ENCODE measurements around the gene TBXAS1. TPM values are rescaled to one million over a fixed set of nuclear protein-coding genes. Genes with fewer than 3 reads are reported as not detected.

TBXAS1 gene
- polyA plus RNA-seq, 1 experiment = 53.2 TPM

DNA sequence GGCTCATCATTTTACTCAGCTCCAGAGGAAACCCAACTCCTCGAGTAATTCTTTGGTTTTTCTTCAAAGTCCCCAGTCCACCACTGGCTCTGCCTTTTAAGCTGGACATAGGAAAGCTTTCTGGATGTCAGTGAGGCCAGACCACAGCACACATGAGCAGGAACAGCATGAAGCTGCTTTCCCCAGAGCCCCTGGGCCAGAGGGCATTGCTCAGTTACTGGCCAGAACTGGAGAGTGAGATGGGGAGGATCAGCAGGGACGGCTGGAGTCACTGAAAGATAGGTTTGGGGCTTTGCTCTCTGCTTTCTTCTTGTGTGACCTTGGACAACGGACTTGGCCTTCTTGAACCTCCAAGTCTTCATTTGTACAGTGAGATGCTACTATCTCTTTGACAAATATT, 190.5 kb downstream of the TBXAS1 start:
- no peak for DNase-seq (ENCODE audit: low read depth, low spot score)
- H3K27ac ChIP-seq (ENCODE audit: low read depth, low read length) = no peak overlapping the region
- CTCF ChIA-PET = interaction anchor here (1.4 kb wide), 1 partner anchor 307 kb away, joined by 4 read pairs; no protein-coding TSS in a partner anchor
- POLR2A ChIA-PET = no interaction called here
- TF ChIP-seq, protein P1, sequence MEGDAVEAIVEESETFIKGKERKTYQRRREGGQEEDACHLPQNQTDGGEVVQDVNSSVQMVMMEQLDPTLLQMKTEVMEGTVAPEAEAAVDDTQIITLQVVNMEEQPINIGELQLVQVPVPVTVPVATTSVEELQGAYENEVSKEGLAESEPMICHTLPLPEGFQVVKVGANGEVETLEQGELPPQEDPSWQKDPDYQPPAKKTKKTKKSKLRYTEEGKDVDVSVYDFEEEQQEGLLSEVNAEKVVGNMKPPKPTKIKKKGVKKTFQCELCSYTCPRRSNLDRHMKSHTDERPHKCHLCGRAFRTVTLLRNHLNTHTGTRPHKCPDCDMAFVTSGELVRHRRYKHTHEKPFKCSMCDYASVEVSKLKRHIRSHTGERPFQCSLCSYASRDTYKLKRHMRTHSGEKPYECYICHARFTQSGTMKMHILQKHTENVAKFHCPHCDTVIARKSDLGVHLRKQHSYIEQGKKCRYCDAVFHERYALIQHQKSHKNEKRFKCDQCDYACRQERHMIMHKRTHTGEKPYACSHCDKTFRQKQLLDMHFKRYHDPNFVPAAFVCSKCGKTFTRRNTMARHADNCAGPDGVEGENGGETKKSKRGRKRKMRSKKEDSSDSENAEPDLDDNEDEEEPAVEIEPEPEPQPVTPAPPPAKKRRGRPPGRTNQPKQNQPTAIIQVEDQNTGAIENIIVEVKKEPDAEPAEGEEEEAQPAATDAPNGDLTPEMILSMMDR (IDR thresholded peaks at IDR 0.05; ENCODE audit: low read depth, low read length) = no peak
- H3K4me3 ChIP-seq (ENCODE audit: low read depth, low read length) = no peak overlapping the region
- H3K9me3 ChIP-seq (ENCODE audit: control insufficient read depth, insufficient read depth, low read length) = no peaks in the 10 kb centered on the region; the same call in 1 of the 2 replicates
- no peaks in the 10 kb centered on the region for H3K27me3 ChIP-seq (ENCODE audit: control insufficient read depth, insufficient read depth, low read length)

DNA sequence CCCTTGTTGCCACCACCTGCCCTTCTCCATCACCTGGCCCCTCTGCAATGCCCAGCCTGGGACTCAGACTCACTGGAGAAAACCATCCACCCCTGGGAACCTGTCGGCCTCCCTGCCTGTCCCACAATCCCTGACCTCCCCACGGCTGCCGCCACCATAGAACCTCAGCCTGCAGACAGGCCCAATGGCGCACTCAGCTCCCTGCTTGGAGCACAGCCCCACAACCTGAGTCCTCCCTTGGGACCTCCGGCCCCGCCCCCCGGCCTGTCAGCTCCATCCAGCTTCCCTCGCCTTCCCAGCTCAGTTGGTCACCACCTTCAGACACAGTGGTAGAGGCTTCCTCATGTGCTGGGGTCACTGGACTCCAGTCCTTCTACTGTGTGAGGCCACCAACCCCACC, 192.5 kb downstream of the TBXAS1 start:
- CTCF ChIA-PET = no interaction called here
- Histone ChIP-seq H3K27me3 (ENCODE audit: control insufficient read depth, insufficient read depth, low read length) (no peaks in the 10 kb centered on the region), H3K4me3 (ENCODE audit: low read depth, low read length) (no peak overlapping the region), H3K9me3 (ENCODE audit: control insufficient read depth, insufficient read depth, low read length) (no peaks in the 10 kb centered on the region; the same call in 1 of the 2 replicates), H3K27ac (ENCODE audit: low read depth, low read length) (no peak overlapping the region)
- TF ChIP-seq, protein P1 (IDR thresholded peaks at IDR 0.05; ENCODE audit: low read depth, low read length) = no peak
- DNase-seq (ENCODE audit: low read depth, low spot score) = no peak
- POLR2A ChIA-PET = no interaction called here

DNA sequence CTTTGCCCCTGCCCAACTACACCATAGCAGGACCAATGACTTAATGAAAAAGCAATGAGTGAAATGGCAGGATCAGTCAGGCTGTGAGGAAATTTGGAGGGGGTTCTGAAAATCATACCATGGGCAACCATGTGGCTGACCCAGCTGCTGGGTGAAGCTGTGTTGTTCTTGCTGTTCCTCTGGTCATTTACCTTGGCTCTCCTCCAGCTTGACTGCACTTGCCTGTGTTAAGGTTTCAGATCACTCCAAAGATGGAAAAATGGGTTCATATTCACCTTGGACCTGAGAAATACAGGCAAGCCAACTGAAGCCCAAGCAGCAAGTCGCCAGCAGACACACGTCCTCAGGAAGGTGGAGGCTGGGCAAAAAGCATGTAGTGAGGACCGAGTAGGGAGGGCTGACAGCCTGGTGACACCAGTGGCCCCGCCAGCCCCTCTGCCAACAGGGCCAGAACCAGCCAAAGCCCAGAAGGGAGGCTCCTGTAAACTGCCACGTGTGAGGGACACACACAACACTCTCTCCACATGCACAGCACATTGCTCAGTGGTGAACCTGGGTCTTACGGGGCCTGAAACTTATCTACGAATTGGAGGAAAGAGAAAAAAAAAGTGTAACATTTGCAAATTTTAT, 193.6 kb downstream of the TBXAS1 start:
- TF ChIP-seq, protein P1 (IDR thresholded peaks at IDR 0.05; ENCODE audit: low read depth, low read length) = no peak
- Histone ChIP-seq H3K27ac (ENCODE audit: low read depth, low read length) (no peak overlapping the region), H3K9me3 (ENCODE audit: control insufficient read depth, insufficient read depth, low read length) (no peaks in the 10 kb centered on the region), H3K27me3 (ENCODE audit: control insufficient read depth, insufficient read depth, low read length) (no peaks in the 10 kb centered on the region), H3K4me3 (ENCODE audit: low read depth, low read length) (no peak overlapping the region)
- ChIA-PET CTCF (interaction anchor here (1.7 kb wide), 1 partner anchor 9 kb away, joined by 5 read pairs; no protein-coding TSS in a partner anchor), POLR2A (no interaction called here)
- no peak for DNase-seq (ENCODE audit: low read depth, low spot score)

DNA sequence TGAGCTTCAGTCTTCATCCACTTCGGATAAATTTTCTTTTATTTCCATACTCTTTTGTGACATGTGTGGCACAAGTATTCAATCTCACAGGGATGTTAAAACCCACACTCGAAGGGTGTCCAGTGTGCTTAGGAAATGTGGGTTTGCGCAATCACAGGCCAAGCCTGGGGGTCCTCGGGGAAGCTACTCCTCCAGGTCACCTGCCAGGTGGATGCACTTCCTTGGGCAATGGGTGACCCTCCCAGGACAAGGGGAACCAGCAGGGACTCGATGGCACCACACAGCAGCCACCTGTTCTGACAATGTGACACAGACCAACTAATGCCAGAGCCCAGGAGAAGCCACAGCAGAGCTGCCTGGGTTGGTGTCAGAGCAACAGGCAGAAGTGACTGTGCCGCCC, 194.7 kb downstream of the TBXAS1 start:
- DNase-seq (ENCODE audit: low read depth, low spot score) = no peak
- Histone ChIP-seq H3K9me3 (ENCODE audit: control insufficient read depth, insufficient read depth, low read length) (no peaks in the 10 kb centered on the region), H3K27me3 (ENCODE audit: control insufficient read depth, insufficient read depth, low read length) (no peaks in the 10 kb centered on the region), H3K4me3 (ENCODE audit: low read depth, low read length) (no peak overlapping the region), H3K27ac (ENCODE audit: low read depth, low read length) (no peak overlapping the region)
- TF ChIP-seq, protein P1 (IDR thresholded peaks at IDR 0.05; ENCODE audit: low read depth, low read length) = no peak
- ChIA-PET CTCF (interaction anchor here (1.7 kb wide), 1 partner anchor 10 kb away, joined by 5 read pairs; no protein-coding TSS in a partner anchor), POLR2A (no interaction called here)

DNA sequence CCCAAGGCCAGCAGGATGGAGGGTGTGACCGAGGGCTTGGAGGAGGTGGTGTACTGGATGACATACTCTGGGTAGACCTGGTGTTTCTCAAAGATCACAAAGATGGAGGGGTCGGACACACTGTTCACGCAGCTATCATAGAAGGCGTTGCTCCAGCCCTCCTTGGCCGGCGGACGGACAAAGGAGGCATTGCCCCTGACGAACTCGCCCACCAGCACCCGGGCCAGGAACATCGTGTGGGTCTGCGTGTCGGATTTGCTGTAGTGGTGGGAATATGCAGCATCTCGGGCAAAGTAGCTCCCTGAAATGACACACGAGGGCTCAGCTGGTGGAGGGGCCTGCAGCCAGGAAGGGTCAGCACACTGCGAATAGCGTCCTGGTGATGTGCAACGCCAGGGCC, 195.5 kb downstream of the TBXAS1 start:
- no peak for DNase-seq (ENCODE audit: low read depth, low spot score)
- Histone ChIP-seq H3K4me3 (ENCODE audit: low read depth, low read length) (no peak overlapping the region), H3K9me3 (ENCODE audit: control insufficient read depth, insufficient read depth, low read length) (no peaks in the 10 kb centered on the region), H3K27me3 (ENCODE audit: control insufficient read depth, insufficient read depth, low read length) (no peaks in the 10 kb centered on the region), H3K27ac (ENCODE audit: low read depth, low read length) (no peak overlapping the region)
- TF ChIP-seq, protein P1 (IDR thresholded peaks at IDR 0.05; ENCODE audit: low read depth, low read length) = no peak
- ChIA-PET POLR2A (no interaction called here), CTCF (no interaction called here)
